Lower leg skin (tissue), 3 donors: ENCODE results near the gene AFF2.

Experiments
- POLR2A ChIP-seq, 2 donors: fragments of 450-650 bp; IDR thresholded peaks; one replicate each; pipeline ENCODE4 v1.6.1; 2016 to 2017; ENCODE audit warnings: antibody characterized with exemption in 2 of 2, mild to moderate bottlenecking in 1 of 2, moderate library complexity in 1 of 2
- TF ChIP-seq, protein P1 (sequence below), 3 donors: fragments of 450-650 bp; IDR thresholded peaks; one replicate each; pipeline ENCODE4 v1.5.1; 2016; ENCODE audit warnings: antibody characterized with exemption in 3 of 3, mild to moderate bottlenecking in 3 of 3, moderate library complexity in 2 of 3

DNA sequence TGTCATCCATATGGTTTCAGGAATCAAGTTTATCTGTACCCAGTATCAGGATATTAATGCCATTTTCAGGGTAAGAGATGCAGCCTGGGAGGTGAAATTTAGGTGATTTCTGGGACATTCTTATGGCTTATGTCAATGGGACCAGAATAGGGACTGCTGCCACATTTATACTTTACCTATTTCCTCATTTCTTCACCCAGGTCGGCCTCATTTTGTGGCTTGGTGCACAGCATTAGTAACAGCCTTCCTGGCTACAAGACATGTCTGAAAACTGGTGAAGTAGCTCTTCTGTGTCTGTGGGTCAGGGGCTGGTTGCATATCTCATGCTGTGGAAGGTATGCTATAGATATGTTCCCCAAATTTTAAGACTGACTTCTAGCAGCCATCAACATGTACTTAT, 284.8 kb downstream of the AFF2 start:
- TF ChIP-seq, protein P1, sequence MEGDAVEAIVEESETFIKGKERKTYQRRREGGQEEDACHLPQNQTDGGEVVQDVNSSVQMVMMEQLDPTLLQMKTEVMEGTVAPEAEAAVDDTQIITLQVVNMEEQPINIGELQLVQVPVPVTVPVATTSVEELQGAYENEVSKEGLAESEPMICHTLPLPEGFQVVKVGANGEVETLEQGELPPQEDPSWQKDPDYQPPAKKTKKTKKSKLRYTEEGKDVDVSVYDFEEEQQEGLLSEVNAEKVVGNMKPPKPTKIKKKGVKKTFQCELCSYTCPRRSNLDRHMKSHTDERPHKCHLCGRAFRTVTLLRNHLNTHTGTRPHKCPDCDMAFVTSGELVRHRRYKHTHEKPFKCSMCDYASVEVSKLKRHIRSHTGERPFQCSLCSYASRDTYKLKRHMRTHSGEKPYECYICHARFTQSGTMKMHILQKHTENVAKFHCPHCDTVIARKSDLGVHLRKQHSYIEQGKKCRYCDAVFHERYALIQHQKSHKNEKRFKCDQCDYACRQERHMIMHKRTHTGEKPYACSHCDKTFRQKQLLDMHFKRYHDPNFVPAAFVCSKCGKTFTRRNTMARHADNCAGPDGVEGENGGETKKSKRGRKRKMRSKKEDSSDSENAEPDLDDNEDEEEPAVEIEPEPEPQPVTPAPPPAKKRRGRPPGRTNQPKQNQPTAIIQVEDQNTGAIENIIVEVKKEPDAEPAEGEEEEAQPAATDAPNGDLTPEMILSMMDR (IDR thresholded peaks at IDR 0.05), result no peak
- no peak for TF ChIP-seq POLR2A (IDR thresholded peaks at IDR 0.05)
